HG03521 (cell line): ENCODE measurements around the gene TMIGD1.

ENCODE experiments used
- ATAC-seq: cut with Tn5 transposase; IDR thresholded peaks from one replicate; pipeline ENCODE4 v1.9.1; 2021; ENCODE audit warnings: mild to moderate bottlenecking, moderate library complexity; ENCODE audit not compliant: unreplicated experiment

The TMIGD1 gene

GRCh38 chr17:30333503-30334360 lies at the start of gene TMIGD1:
Gene TMIGD1 (minus strand): TSS chr17:30334057. CDS start chr17:30332133, 1,924 bp downstream.
- ATAC-seq, result no peak

GRCh38 chr17:30382345-30382744 lies 48.5 kb upstream of the TMIGD1 start:
- ATAC-seq, result no peak

DNA sequence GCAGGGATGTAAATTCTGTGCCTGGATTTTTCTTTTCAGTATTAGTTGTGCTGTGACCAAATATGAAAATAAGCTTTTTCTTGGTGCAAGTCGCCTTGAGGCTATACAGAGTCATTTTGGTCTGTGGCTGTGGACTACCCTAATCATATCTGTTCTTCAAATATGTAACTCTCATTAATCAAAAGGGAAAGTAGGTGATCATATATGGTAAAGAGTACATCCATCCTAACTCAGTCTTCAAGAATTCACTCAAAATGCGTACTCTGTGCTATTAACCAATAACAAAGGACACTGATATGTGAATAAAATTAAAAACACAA lies 47.4 kb upstream of the TMIGD1 start:
- ATAC-seq, result no peak

- ATAC-seq, result no peak
Observed at GRCh38 chr17:30380643-30381339, 46.9 kb upstream of the TMIGD1 start.

GRCh38 chr17:30379903-30380381 lies 46.1 kb upstream of the TMIGD1 start:
- ATAC-seq, result no peak

- peak; percentile 5 for ATAC-seq
Observed at GRCh38 chr17:30379303-30379902, 45.5 kb upstream of the TMIGD1 start.

GRCh38 chr17:30378825-30379302 lies 45.0 kb upstream of the TMIGD1 start, which contains the start of gene CPD:
Gene CPD (plus strand): TSS chr17:30378927. CDS start chr17:30378981, 54 bp downstream.
- peak; percentile 88 for ATAC-seq

DNA sequence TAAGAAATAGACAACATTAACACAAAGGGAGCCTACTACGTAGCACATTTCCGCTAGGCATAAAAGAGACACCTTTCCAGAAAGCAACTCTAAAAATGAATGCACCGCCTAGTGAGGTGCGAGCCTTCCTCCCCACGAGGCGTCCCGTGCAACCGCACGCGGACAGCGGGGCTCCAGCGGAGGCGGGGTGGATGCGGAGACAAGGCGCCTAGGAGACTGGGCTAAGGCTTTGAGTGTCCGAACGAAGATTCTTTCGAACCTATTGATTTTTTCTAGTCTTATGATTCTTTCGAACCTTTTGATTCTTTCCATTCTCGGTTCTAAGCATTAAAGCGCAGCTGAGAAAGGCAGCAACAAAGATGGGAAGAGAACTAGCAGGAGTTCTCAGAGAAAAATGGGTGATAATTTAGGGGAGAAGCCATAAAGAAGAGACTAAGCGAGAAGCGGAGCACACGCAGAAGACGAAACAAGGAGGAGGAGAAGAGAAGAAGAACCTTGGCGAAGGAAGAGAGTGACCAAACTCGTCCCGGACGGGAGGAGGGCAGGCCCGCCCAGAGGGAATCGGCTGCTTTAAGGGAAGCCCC lies 44.5 kb upstream of the TMIGD1 start:
- no peak for ATAC-seq

- no peak for ATAC-seq
Observed at GRCh38 chr17:30377574-30378240, 43.9 kb upstream of the TMIGD1 start.

- ATAC-seq, result no peak
Observed at GRCh38 chr17:30376621-30377452, 43.0 kb upstream of the TMIGD1 start.

- ATAC-seq, result no peak
Observed at GRCh38 chr17:30375661-30376060, 41.8 kb upstream of the TMIGD1 start.

DNA sequence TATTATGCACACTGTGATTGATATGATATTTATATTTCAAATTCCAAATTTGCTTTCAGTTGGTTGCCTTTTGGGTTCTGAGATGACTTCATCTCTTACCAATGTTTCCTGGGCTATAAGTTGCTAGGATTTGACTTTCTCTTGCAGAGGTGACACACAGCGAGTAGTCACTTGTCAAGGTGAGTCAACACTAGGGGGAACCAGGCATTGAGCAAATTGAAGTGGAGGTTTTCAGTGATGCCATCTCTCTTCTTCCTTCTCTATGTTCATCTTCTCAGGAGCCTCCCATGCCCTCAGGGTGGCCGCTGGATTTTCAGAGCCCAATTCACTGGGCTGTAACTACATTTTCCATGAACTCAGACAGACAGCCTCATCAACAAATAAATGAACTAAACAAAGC lies 38.9 kb upstream of the TMIGD1 start:
- ATAC-seq, result no peak

DNA sequence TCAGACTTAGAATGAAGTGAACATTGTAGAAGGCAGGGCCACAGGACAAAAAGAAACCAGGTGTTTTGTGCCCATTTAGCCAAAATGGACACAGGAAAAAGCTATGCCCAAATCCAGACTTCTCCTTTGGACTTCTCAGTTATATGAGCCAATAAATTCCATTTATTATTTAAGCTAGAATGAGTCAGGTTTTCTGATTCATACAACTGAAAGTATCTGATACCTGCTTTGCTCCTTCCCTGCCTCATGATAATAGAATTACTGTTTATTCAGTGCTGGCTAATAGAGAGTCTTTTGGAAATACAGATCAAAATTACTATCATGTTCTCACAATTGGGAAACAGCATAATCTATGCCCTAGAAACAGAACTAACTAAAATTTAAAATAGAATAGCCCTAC lies 36.1 kb upstream of the TMIGD1 start:
- no peak for ATAC-seq

DNA sequence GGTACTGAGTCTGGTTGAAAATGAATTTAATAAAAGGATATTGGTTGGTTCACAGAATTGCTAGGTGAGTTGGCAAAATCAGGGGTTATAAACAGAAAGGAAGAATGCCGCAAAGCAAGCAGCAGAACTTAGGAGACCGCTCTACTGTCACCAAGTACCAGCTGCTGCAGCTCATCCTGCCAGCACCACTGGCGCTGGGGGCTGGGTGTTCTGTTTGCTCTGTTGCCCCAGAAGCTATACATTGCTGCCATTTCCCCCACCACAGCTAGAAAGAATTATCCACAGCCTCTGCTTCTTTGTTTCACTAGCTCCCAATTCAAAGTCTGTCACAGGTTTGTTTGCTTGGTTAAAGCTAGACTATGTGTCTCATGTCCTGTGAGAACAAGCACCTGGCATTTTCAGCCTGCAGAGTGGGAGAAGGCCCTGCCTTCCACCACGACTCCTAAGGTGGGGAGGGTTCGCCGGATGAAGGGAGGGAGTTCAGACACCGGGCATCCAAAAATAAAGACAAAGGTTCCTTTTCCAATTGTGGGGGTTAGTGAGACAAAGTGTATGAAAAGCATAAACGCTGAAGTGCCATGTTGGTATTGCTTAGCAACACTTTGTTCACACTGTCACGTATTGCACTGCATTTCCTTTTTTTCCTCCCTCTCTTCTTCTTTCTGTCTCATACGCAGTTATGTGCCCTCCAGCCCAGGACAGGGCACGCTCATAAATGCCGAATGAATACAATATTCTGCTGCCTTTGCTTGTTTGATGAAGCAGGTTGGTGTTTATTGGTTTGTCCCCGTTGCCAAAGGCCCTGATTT lies 35.3 kb upstream of the TMIGD1 start:
- no peak for ATAC-seq

GRCh38 chr17:30366536-30366935 lies 32.7 kb upstream of the TMIGD1 start:
- no peak for ATAC-seq

DNA sequence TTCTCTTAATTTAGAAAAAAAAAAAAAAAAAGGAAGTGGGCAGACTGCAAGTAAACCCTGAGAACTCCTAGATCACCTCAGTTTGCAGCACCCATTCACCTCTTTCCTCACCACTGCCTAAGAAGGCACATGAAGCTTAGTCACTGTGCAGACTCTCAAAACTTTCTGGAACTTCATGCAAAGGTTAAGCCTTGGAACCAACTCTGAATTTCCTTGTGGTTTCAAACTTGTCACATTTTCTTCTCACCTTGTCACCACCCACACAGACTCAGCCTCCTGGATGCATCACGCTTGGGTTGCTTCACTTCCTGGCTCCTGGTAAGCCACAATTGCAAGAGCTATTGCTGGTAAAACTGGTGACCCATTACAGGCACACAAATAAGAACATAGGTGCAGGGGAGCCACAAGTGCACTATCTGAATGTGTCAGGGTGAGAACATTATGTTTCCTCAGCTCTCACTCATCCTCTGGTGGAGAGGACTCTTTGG lies 29.9 kb upstream of the TMIGD1 start:
- peak; percentile 62 for ATAC-seq

GRCh38 chr17:30361766-30362279 lies 28.0 kb upstream of the TMIGD1 start:
- no peak for ATAC-seq

- no peak for ATAC-seq
Observed at GRCh38 chr17:30360086-30360808, 26.4 kb upstream of the TMIGD1 start.
